ENCODE results near the gene FAH.
A peak's percentile ranks its signal among the peaks of the same experiment; 100 is the strongest.
"Not testable (repeated sequence)": the region's sequence is repeated elsewhere in the genome, so short reads cannot be mapped to it uniquely, and the experiment has no call there.

Gene FAH

GRCh38 chr15:80151576-80151975 is 1.2 kb upstream of the FAH start:
- no peak for DNase-seq (ENCODE audit: low spot score)

- DNase-seq (ENCODE audit: low spot score): peak; percentile 98
Observed at GRCh38 chr15:80152180-80152895, 461 bp upstream of the FAH start.

GRCh38 chr15:80153900-80154299 is 1.1 kb downstream of the FAH start:
- no peak for DNase-seq (ENCODE audit: low spot score)

GRCh38 chr15:80154336-80154735 is 1.5 kb downstream of the FAH start:
- DNase-seq (ENCODE audit: low spot score): peak; percentile 44

GRCh38 chr15:80155001-80155377 is 2.2 kb downstream of the FAH start:
- DNase-seq (ENCODE audit: low spot score): no peak

- not testable (repeated sequence) for DNase-seq (ENCODE audit: low spot score)
Observed at GRCh38 chr15:80155378-80156175, 2.8 kb downstream of the FAH start.

GRCh38 chr15:80156176-80156720 is 3.4 kb downstream of the FAH start:
- DNase-seq (ENCODE audit: low spot score): no peak

GRCh38 chr15:80157215-80157614 is 4.4 kb downstream of the FAH start:
- DNase-seq (ENCODE audit: low spot score): no peak

GRCh38 chr15:80159301-80159700 is 6.5 kb downstream of the FAH start:
- DNase-seq (ENCODE audit: low spot score): no peak

GRCh38 chr15:80159811-80160569 is 7.2 kb downstream of the FAH start:
- no peak for DNase-seq (ENCODE audit: low spot score)

GRCh38 chr15:80160570-80161156 is 7.9 kb downstream of the FAH start:
- no peak for DNase-seq (ENCODE audit: low spot score)

- DNase-seq (ENCODE audit: low spot score): peak; percentile 16
Observed at GRCh38 chr15:80161468-80162016, 8.7 kb downstream of the FAH start.

GRCh38 chr15:80162059-80162554 is 9.3 kb downstream of the FAH start:
- peak; percentile 24 for DNase-seq (ENCODE audit: low spot score)

GRCh38 chr15:80163217-80163616 is 10.4 kb downstream of the FAH start:
- DNase-seq (ENCODE audit: low spot score): no peak

GRCh38 chr15:80163897-80164296 is 11.1 kb downstream of the FAH start:
- DNase-seq (ENCODE audit: low spot score): no peak

GRCh38 chr15:80167936-80168335 is 15.1 kb downstream of the FAH start:
- no peak for DNase-seq (ENCODE audit: low spot score)

- DNase-seq (ENCODE audit: low spot score): no peak
Observed at GRCh38 chr15:80168421-80168820, 15.6 kb downstream of the FAH start.

GRCh38 chr15:80169768-80170357 is 17.1 kb downstream of the FAH start:
- no peak for DNase-seq (ENCODE audit: low spot score)

- DNase-seq (ENCODE audit: low spot score): no peak
Observed at GRCh38 chr15:80170596-80170995, 17.8 kb downstream of the FAH start.

- no peak for DNase-seq (ENCODE audit: low spot score)
Observed at GRCh38 chr15:80171787-80172186, 19.0 kb downstream of the FAH start.

GRCh38 chr15:80172401-80172800 is 19.6 kb downstream of the FAH start:
- DNase-seq (ENCODE audit: low spot score): no peak

All from ecto neural progenitor cell (in vitro differentiated cells).